GM21526 (cell line): ENCODE results near the gene PTPRN2.
"Not testable (repeated sequence)": the region's sequence is repeated elsewhere in the genome, so short reads cannot be mapped to it uniquely, and the experiment has no call there.

ENCODE experiments used
- ATAC-seq: cut with Tn5 transposase; IDR thresholded peaks from one replicate; pipeline ENCODE4 v1.9.1; 2021; ENCODE audit warnings: moderate library complexity; ENCODE audit not compliant: unreplicated experiment, low FRiP score

The PTPRN2 gene

GRCh38 chr7:157516311-157516710, 1071.3 kb downstream of the PTPRN2 start:
- ATAC-seq: no peak

- no peak for ATAC-seq
Measured at GRCh38 chr7:157515342-157516041, 1072.1 kb downstream of the PTPRN2 start.

GRCh38 chr7:157514746-157515145, 1072.9 kb downstream of the PTPRN2 start:
- no peak for ATAC-seq

GRCh38 chr7:157514306-157514705, 1073.3 kb downstream of the PTPRN2 start:
- no peak for ATAC-seq

- ATAC-seq: no peak
Measured at GRCh38 chr7:157513682-157514081, 1073.9 kb downstream of the PTPRN2 start.

- no peak for ATAC-seq
Measured at GRCh38 chr7:157513162-157513621, 1074.4 kb downstream of the PTPRN2 start.

GRCh38 chr7:157509226-157509625, 1078.4 kb downstream of the PTPRN2 start:
- no peak for ATAC-seq

- no peak for ATAC-seq
Measured at GRCh38 chr7:157508477-157508881, 1079.1 kb downstream of the PTPRN2 start.

- no peak for ATAC-seq
Measured at GRCh38 chr7:157507987-157508386, 1079.6 kb downstream of the PTPRN2 start.

GRCh38 chr7:157506268-157506667, 1081.4 kb downstream of the PTPRN2 start:
- ATAC-seq: no peak

- no peak for ATAC-seq
Measured at GRCh38 chr7:157505646-157506045, 1082.0 kb downstream of the PTPRN2 start.

GRCh38 chr7:157503229-157503628, 1084.4 kb downstream of the PTPRN2 start:
- no peak for ATAC-seq

GRCh38 chr7:157502701-157503111, 1084.9 kb downstream of the PTPRN2 start:
- ATAC-seq: no peak

- no peak for ATAC-seq
Measured at GRCh38 chr7:157501581-157501980, 1086.0 kb downstream of the PTPRN2 start.

- ATAC-seq: not testable (repeated sequence)
Measured at GRCh38 chr7:157500989-157501540, 1086.6 kb downstream of the PTPRN2 start.

- ATAC-seq: no peak
Measured at GRCh38 chr7:157500171-157500960, 1087.3 kb downstream of the PTPRN2 start.

- no peak for ATAC-seq
Measured at GRCh38 chr7:157499835-157500153, 1087.8 kb downstream of the PTPRN2 start.

- ATAC-seq: no peak
Measured at GRCh38 chr7:157499121-157499834, 1088.3 kb downstream of the PTPRN2 start.

GRCh38 chr7:157498657-157499056, 1089.0 kb downstream of the PTPRN2 start:
- ATAC-seq: no peak

- no peak for ATAC-seq
Measured at GRCh38 chr7:157497744-157498651, 1089.6 kb downstream of the PTPRN2 start.
